ENCODE results near the gene CYTH1. TPM values are rescaled to one million over a fixed set of nuclear protein-coding genes. Genes with fewer than 3 reads are reported as not detected.

The CYTH1 gene
- total RNA-seq, 1 donor from 2014 or later: 80.8 TPM

DNA sequence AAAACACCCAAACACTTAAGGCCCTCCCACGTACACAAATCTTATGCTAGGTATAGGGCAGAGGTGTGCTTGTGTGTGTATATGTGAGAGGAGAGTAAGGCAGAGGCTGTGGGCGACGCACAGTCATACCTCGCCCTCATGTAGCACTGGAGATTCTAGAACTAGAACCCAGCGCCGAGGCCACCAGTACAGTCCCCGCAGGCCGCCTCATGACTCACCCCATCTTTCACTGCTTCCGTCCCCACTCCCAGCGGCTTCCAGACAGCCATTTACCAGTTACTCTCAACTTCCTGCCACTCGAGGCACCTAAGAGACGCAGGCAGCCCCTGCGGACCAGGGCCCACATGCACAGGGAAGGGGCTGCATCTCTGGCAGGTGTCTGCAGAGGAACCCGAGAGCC lies 23.2 kb upstream of the CYTH1 start:
- DNase-seq (ENCODE audit: low spot score): no peak
- TF ChIP-seq CTCF (IDR thresholded peaks at IDR 0.05): no peak
- Mint-ChIP-seq H3K27me3 (ENCODE audit: low read depth) (no peaks in the 10 kb centered on the region), H3K27ac (ENCODE audit: unreplicated experiment) (no peak overlapping the region), H3K9me3 (ENCODE audit: low read depth) (no peaks in the 10 kb centered on the region), H3K36me3 (ENCODE audit: low read depth) (peaks cover 58% of the 10 kb centered on the region), H3K4me3 (ENCODE audit: unreplicated experiment) (no peak overlapping the region), H3K4me1 (ENCODE audit: low read depth) (peaks cover 3% of the 10 kb centered on the region)

DNA sequence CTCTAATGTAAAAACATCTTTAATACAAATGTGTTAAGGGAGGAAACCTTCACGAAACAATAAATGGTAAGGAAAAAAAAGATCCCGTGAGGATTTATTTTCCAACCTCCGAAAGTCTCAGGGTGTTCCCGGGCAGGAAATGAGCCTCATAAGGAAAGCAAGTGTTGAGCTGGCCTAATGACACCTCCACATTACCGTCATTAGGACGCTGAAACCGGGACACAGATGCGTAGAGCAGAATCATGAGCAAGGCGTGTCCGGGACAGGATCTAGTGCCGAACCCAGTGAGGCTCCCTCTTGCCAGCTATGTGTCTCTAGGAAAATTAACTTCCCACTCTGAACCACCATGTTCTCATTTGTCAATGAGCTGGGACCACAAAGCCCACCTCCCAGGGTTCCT lies 22.7 kb upstream of the CYTH1 start:
- peaks cover 3% of the 10 kb centered on the region for H3K4me1 Mint-ChIP-seq (ENCODE audit: low read depth)
- peaks cover 55% of the 10 kb centered on the region for H3K36me3 Mint-ChIP-seq (ENCODE audit: low read depth)
- no peak for TF ChIP-seq CTCF (IDR thresholded peaks at IDR 0.05)
- H3K27me3 Mint-ChIP-seq (ENCODE audit: low read depth): no peaks in the 10 kb centered on the region
- H3K4me3 Mint-ChIP-seq (ENCODE audit: unreplicated experiment): no peak overlapping the region
- H3K27ac Mint-ChIP-seq (ENCODE audit: unreplicated experiment): no peak overlapping the region
- H3K9me3 Mint-ChIP-seq (ENCODE audit: low read depth): no peaks in the 10 kb centered on the region
- no peak for DNase-seq (ENCODE audit: low spot score)

DNA sequence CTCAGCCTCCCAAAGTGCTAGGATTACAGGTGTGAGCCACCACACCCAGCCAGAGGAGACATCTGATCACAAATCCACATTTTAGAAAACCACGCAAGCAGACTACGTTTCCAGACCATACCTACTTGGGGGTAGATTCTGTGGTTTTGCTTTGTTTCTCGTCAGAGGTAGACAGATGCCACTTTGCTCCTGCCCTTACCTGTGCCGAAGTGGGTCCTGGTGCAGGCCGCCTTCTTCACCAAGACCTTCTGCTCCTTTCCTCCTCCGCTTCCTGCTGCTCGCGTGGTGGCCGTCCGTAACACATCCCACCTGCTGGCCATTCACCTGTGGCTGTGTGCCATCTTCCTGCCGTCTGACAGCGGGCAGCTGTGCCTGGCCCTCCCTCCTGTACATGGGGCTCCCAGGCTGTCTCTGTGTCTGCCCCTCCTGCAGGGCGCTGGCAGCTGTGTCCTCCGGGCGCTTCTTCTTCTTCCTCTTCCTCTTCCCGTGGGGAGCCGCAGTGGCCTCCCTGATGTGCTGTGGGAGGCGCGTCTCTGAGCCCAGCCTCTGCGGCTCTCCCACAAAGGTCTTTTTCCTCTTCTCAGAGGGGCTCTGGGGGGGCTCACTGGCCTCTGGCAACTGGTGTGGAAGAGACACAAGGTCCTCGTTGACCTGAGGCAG lies 21.2 kb upstream of the CYTH1 start:
- H3K27me3 Mint-ChIP-seq (ENCODE audit: low read depth): no peaks in the 10 kb centered on the region
- peaks cover 60% of the 10 kb centered on the region for H3K36me3 Mint-ChIP-seq (ENCODE audit: low read depth)
- H3K4me1 Mint-ChIP-seq (ENCODE audit: low read depth): peaks cover 3% of the 10 kb centered on the region
- H3K4me3 Mint-ChIP-seq (ENCODE audit: unreplicated experiment): no peak overlapping the region
- DNase-seq (ENCODE audit: low spot score): no peak
- no peak overlapping the region for H3K27ac Mint-ChIP-seq (ENCODE audit: unreplicated experiment)
- no peaks in the 10 kb centered on the region for H3K9me3 Mint-ChIP-seq (ENCODE audit: low read depth)
- no peak for TF ChIP-seq CTCF (IDR thresholded peaks at IDR 0.05)

DNA sequence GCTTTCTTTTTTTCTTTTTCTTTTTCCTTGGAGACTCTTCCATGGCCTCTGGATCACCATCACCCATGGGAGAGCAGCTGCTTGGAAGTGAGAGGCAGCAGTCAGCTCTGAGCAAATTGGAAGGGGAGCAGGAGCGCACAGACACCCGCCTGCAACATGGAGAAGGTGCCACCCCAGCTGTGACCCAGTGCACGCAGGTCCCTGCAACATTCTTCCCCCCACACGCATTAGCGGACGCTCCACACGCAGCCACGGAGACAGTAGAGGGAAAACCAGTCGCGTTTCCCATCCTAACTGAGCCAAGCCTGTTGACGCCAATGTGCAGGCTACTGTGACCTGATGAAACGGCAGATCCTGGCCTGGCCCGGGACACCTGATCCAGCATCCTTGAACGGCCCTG lies 20.4 kb upstream of the CYTH1 start:
- TF ChIP-seq CTCF (IDR thresholded peaks at IDR 0.05): no peak
- H3K4me3 Mint-ChIP-seq (ENCODE audit: unreplicated experiment): no peak overlapping the region
- H3K9me3 Mint-ChIP-seq (ENCODE audit: low read depth): no peaks in the 10 kb centered on the region
- H3K27ac Mint-ChIP-seq (ENCODE audit: unreplicated experiment): no peak overlapping the region
- peaks cover 63% of the 10 kb centered on the region for H3K36me3 Mint-ChIP-seq (ENCODE audit: low read depth)
- H3K4me1 Mint-ChIP-seq (ENCODE audit: low read depth): peaks cover 3% of the 10 kb centered on the region
- no peaks in the 10 kb centered on the region for H3K27me3 Mint-ChIP-seq (ENCODE audit: low read depth)
- DNase-seq (ENCODE audit: low spot score): no peak

- Mint-ChIP-seq H3K36me3 (ENCODE audit: low read depth) (peaks cover 62% of the 10 kb centered on the region), H3K27me3 (ENCODE audit: low read depth) (no peaks in the 10 kb centered on the region), H3K9me3 (ENCODE audit: low read depth) (no peaks in the 10 kb centered on the region), H3K4me3 (ENCODE audit: unreplicated experiment) (no peak overlapping the region), H3K4me1 (ENCODE audit: low read depth) (peaks cover 3% of the 10 kb centered on the region), H3K27ac (ENCODE audit: unreplicated experiment) (no peak overlapping the region)
- no peak for TF ChIP-seq CTCF (IDR thresholded peaks at IDR 0.05)
- DNase-seq (ENCODE audit: low spot score): no peak
These were observed 19.9 kb upstream of the CYTH1 start for GRCh38 chr17:78802008-78802407.
